ENCODE data around the gene SYNE1. TPM values are rescaled to one million over a fixed set of nuclear protein-coding genes. Genes with fewer than 3 reads are reported as not detected.

Gene SYNE1
- total RNA-seq, 1 donor from 2014 or later, result 75.5 TPM

GRCh38 chr6:152186840-152187239, 450.3 kb downstream of the SYNE1 start:
- no peak for DNase-seq (ENCODE audit: low read depth, low spot score)

GRCh38 chr6:152184917-152185574, 452.1 kb downstream of the SYNE1 start:
- DNase-seq (ENCODE audit: low read depth, low spot score), result no peak

DNA sequence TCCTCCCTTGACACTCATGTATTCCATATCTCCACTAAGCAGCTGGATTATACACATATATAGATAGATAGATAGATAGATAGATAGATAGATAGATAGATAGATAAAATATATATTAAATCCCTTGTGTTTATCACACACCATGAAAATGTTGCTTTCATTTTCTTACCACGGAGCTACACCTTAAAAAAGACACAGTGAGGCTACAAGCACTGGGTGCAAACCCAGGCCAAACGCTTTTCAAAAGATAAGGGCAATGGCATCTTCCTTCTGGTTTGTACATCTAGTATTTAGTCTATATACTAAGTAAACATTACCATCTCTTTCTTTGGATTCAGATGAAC, 452.6 kb downstream of the SYNE1 start:
- DNase-seq (ENCODE audit: low read depth, low spot score), result no peak

DNA sequence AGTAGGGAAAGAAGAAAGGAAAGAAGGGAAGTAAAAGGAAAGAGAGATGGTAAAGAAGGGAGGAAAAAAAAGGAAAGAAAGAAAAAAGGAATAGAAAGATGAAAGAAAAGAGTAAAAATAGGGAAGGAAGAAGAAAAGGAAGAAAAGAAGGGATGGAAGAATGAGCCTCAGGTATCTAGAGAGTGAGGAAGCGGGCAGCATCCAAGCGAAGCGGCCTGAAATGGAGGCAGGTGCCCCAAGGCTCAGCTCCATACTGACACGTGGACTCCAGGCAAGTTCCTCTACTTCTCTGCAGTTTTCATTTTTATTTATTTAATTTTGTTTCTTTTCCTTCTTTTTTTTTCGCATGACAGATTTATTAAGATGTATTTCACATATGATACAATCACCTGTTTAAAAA, 456.6 kb downstream of the SYNE1 start:
- DNase-seq (ENCODE audit: low read depth, low spot score), result no peak

DNA sequence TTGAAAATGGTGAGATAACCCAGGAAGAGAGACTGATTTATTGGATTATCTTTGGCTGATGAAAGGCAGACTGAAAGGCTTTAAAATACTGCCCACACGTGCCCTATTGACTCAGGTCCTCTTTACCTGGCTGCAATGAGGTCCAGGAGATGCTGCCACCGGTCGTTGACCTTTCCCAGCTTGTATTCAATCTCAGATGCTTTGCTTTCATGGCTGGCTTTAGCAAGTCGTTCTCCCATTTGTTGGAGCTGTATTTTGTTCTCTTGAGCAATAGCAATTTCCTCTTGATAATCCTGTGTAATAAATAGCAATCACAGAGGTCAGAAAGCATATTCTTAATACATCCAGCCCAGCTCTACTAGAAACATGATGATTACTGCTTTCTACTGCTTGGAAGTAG, 460.9 kb downstream of the SYNE1 start:
- no peak for DNase-seq (ENCODE audit: low read depth, low spot score)

- DNase-seq (ENCODE audit: low read depth, low spot score), result no peak
Measured at GRCh38 chr6:152173957-152174356, 463.2 kb downstream of the SYNE1 start.

- no peak for DNase-seq (ENCODE audit: low read depth, low spot score)
Measured at GRCh38 chr6:152173321-152173720, 463.8 kb downstream of the SYNE1 start.

- no peak for DNase-seq (ENCODE audit: low read depth, low spot score)
Measured at GRCh38 chr6:152170702-152171667, 466.2 kb downstream of the SYNE1 start.

DNA sequence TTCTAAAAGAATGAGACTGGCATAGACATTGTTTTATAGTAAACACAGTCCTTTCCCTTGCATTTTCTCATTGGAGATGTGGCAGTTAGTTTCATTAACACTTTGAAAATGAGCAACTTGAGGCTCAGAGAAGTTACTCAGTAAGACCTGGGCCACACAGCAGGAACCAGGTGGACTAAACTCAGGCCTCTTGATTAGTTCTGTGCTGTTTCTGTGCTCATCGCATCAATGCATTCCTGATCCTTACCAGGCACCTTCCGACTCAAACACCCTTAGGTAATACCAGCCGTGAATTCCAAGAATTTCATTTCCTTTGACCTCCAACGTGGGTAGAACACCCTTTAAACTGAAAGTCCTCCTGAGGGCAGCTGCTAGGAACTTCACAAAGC, 466.9 kb downstream of the SYNE1 start:
- no peak for DNase-seq (ENCODE audit: low read depth, low spot score)

GRCh38 chr6:152167641-152168603, 469.2 kb downstream of the SYNE1 start:
- no peak for DNase-seq (ENCODE audit: low read depth, low spot score)

DNA sequence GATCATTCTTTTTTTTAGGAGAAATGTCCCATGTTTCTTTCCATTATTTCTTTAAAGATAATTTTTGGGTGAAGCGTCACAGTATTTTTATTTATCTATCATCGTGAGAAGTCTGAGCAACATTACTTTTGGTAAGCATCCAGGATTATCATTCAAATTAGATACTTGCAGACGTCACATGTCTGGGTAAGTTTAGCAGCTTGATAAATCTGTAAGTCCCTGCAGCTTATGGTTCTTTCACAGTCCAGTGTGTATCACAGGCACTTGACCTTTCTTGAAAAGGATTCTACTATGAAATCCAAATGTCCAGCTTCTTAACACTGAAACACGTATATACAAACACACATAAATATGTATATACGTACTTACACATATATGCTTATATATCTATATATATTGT, 470.3 kb downstream of the SYNE1 start:
- no peak for DNase-seq (ENCODE audit: low read depth, low spot score)

DNA sequence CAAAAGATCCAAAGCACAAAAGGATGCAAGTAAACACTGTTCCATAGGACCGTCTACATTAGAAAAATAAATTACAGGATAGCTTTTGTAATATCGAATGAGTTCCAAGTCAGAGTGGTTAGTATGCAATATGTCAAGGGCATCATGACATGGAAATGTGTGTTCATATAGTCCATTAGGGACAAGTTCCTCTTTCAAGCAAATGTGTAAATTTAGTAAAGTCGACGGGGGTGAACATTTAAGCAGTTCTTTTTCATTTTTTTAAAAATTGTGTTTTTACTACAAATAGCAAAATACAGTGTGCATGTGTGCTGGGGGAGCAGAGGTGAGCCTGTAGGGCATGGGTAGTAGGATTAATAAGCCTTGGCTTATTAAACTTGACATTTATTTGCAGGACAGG, 470.7 kb downstream of the SYNE1 start:
- DNase-seq (ENCODE audit: low read depth, low spot score), result no peak

- DNase-seq (ENCODE audit: low read depth, low spot score), result no peak
Measured at GRCh38 chr6:152164957-152165356, 472.2 kb downstream of the SYNE1 start.

- DNase-seq (ENCODE audit: low read depth, low spot score), result peak; percentile 5
Measured at GRCh38 chr6:152161501-152161900, 475.7 kb downstream of the SYNE1 start.

GRCh38 chr6:152160346-152160745, 476.8 kb downstream of the SYNE1 start:
- no peak for DNase-seq (ENCODE audit: low read depth, low spot score)

- no peak for DNase-seq (ENCODE audit: low read depth, low spot score)
Measured at GRCh38 chr6:152155792-152156191, 481.4 kb downstream of the SYNE1 start.

DNA sequence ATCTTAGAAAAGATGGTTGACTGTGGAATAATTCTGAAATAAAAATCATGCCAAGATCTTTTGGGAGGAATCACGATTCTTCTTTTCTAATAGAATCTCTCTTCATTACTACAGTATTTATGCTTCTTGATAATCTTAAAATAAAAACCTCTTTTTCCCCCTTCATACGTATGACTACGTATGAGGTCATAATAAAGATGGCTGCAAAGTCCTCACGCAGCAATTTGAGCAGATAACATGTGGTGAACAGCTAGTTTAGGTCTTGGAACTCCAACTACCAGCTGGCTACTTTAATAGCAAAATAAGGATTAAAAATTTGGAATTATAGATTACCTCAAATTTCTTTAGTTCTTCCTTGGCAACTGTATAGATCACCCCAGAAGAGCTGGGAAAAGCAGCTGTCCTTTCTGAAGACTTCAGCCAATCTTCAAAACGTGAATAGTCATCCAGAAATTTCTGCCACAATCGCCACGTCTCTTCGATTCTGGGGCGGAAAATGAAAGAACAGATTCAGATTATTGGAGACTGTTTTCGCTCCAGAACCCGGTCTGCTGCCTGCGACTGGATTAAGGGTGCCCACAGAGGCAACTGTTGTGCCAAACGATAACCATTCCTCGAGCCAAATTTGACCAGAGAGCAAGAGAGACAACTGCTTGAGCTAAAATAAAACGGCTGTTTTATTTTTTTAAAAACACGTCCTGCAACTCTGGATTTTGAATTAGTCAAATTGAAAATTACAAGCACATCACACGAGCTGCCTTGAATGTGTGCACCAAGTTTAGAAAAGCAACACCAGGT, 482.4 kb downstream of the SYNE1 start:
- DNase-seq (ENCODE audit: low read depth, low spot score), result no peak

DNA sequence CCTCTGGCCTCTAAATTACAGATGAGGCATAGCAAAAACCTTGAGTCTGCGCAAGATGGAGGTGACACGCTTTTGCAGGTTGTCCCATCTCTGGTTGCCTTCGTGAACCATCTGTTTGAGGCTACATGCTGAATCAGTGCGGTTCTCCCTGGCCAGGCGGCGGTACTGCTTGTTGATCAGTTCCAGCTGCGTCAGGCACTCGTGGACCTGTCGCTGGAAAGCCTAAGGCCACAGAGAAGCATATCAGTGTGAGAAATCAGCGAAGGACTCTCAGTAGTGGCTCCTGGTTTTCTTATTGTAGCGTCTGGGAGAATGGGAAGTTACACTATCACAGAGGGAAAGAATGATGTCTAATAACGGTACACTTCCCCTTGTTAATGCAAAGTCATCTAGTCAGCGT, 485.2 kb downstream of the SYNE1 start:
- DNase-seq (ENCODE audit: low read depth, low spot score), result no peak

DNA sequence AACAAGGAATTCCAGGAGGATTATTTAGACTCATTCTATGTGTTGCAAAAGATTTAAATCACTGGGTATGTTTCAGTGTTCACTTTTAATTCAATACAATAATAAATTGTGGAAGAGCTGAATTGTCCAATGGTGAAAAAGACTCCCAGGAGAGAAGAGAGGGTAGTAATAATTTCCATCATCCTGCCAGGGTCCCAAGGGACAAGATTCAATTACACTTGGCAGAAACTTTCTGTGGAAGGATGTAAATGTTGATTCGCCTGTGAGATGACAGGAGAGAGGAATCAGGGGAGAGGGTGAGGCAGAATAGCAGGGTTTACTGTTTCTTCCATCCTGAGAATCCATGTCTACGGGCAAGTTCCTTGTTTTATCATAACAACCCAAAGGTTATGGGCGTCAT, 487.0 kb downstream of the SYNE1 start:
- no peak for DNase-seq (ENCODE audit: low read depth, low spot score)

- no peak for DNase-seq (ENCODE audit: low read depth, low spot score)
Measured at GRCh38 chr6:152148412-152148811, 488.8 kb downstream of the SYNE1 start.

- no peak for DNase-seq (ENCODE audit: low read depth, low spot score)
Measured at GRCh38 chr6:152147269-152147668, 489.9 kb downstream of the SYNE1 start.

Measured in pulmonary artery endothelial cell (primary cell).